GM23338 (cell line): ENCODE data around the gene POU3F1. TPM values are rescaled to one million over a fixed set of nuclear protein-coding genes. Genes with fewer than 3 reads are reported as not detected.

Experiments used
- ATAC-seq: fragments of 200-7000 bp; cut with Tn5 transposase; 3 replicates; pipeline ENCODE4 v1.9.1; 2020
- DNase-seq: peaks from one replicate; pipeline ENCODE4 v3.0.0-alpha.2; 2015; ENCODE audit warnings: low spot score
- H2AFZ ChIP-seq: fragments of 200-600 bp; sonication (generic); 2 replicates; pipeline ENCODE4 v1.8.0; 2016; ENCODE audit warnings: antibody characterized with exemption, mild to moderate bottlenecking, moderate library complexity
- H3F3A ChIP-seq: fragments of 200-600 bp; sonication (generic); replicated peaks from 2 replicates; pipeline ENCODE4 v1.8.0; 2017; ENCODE audit warnings: antibody characterized with exemption, mixed run types, low read depth
- H3K27ac ChIP-seq: fragments of 200-600 bp; sonication (generic); 2 replicates; pipeline ENCODE4 v1.6.1; 2016; ENCODE audit warnings: low read depth
- H3K27me3 ChIP-seq: fragments of 200-600 bp; sonication (generic); 2 replicates; pipeline ENCODE4 v1.8.0; 2016; ENCODE audit warnings: mild to moderate bottlenecking, mixed run types, moderate library complexity; ENCODE audit not compliant: insufficient read depth
- H3K36me3 ChIP-seq: fragments of 200-600 bp; sonication (generic); 2 replicates; pipeline ENCODE4 v1.8.0; 2016; ENCODE audit warnings: mild to moderate bottlenecking; ENCODE audit not compliant: insufficient read depth
- H3K4me1 ChIP-seq: fragments of 200-600 bp; sonication (generic); 2 replicates; pipeline ENCODE4 v1.8.0; 2016; ENCODE audit warnings: mild to moderate bottlenecking, moderate library complexity; ENCODE audit not compliant: insufficient read depth
- H3K4me2 ChIP-seq: fragments of 200-600 bp; sonication (generic); 2 replicates; pipeline ENCODE4 v1.7.1; 2017; ENCODE audit warnings: mixed run types
- H3K4me3 ChIP-seq: fragments of 200-600 bp; sonication (generic); 2 replicates; pipeline ENCODE4 v1.6.1; 2016; ENCODE audit warnings: mixed run types
- H3K79me2 ChIP-seq: fragments of 200-600 bp; sonication (generic); replicated peaks from 2 replicates; pipeline ENCODE4 v1.8.0; 2017; ENCODE audit warnings: mild to moderate bottlenecking; ENCODE audit not compliant: insufficient read depth
- H3K9me2 ChIP-seq: fragments of 200-600 bp; sonication (generic); 2 replicates; pipeline ENCODE4 v1.8.0; 2017; ENCODE audit not compliant: insufficient read depth
- H4K20me1 ChIP-seq: fragments of 200-600 bp; sonication (generic); replicated peaks from 2 replicates; pipeline ENCODE4 v1.8.0; 2017; ENCODE audit warnings: mild to moderate bottlenecking; ENCODE audit not compliant: insufficient read depth
- H3K27ac Mint-ChIP-seq: 2 replicates; pipeline ENCODE4 v1.8.0; 2020; ENCODE audit warnings: inconsistent platforms, mild to moderate bottlenecking, moderate library complexity, mixed read lengths
- H3K27me3 Mint-ChIP-seq: 3 replicates; pipeline ENCODE4 v1.8.0; 2022; ENCODE audit warnings: low read depth, mild to moderate bottlenecking, moderate library complexity, mixed read lengths, inconsistent platforms; ENCODE audit not compliant: insufficient read depth, poor library complexity
- H3K36me3 Mint-ChIP-seq: 3 replicates; pipeline ENCODE4 v1.8.0; 2021; ENCODE audit warnings: low read depth, mild to moderate bottlenecking, inconsistent platforms, moderate library complexity, mixed read lengths
- H3K4me1 Mint-ChIP-seq: 3 replicates; pipeline ENCODE4 v1.8.0; 2020; ENCODE audit warnings: mild to moderate bottlenecking, inconsistent platforms, mixed read lengths
- H3K4me3 Mint-ChIP-seq: 3 replicates; pipeline ENCODE4 v1.8.0; 2021; ENCODE audit warnings: moderate library complexity, mild to moderate bottlenecking, inconsistent platforms, mixed read lengths
- H3K9me3 Mint-ChIP-seq: 3 replicates; pipeline ENCODE4 v1.8.0; 2020; ENCODE audit warnings: moderate library complexity, mild to moderate bottlenecking, inconsistent platforms, mixed read lengths
- CREB1 ChIP-seq: fragments of 250-450 bp; sonication (Bioruptor Pico); IDR thresholded peaks from 2 replicates; pipeline ENCODE4 v1.5.0; 2020; ENCODE audit warnings: low read depth, mild to moderate bottlenecking, moderate library complexity
- CTCF ChIP-seq, 2 experiments: fragments of 200-600 bp in 1 of 2; sonication (generic) in 1 of 2; conservative IDR thresholded peaks; 2 replicates each; pipeline versions ENCODE4 v1.5.1 to v1.6.1; 2016 to 2017; ENCODE audit warnings: antibody characterized with exemption in 2 of 2, low read depth in 2 of 2, mild to moderate bottlenecking in 2 of 2, moderate library complexity in 1 of 2
- ETS1 ChIP-seq: IDR thresholded peaks from 2 replicates; pipeline ENCODE4 v1.6.1; 2016; ENCODE audit warnings: antibody characterized with exemption
- EZH2 ChIP-seq: fragments of 200-600 bp; sonication (generic); IDR thresholded peaks from one replicate; pipeline ENCODE4 v1.8.0; 2017; ENCODE audit warnings: antibody characterized with exemption, mild to moderate bottlenecking, low read depth; ENCODE audit not compliant: unreplicated experiment
- EZH2phosphoT487 ChIP-seq: fragments of 200-600 bp; sonication (generic); IDR thresholded peaks from one replicate; pipeline ENCODE4 v1.8.1; 2018; ENCODE audit warnings: antibody characterized with exemption; ENCODE audit not compliant: unreplicated experiment
- JUNB ChIP-seq: IDR thresholded peaks from one replicate; pipeline ENCODE4 v1.6.1; 2016; ENCODE audit warnings: antibody characterized with exemption; ENCODE audit not compliant: unreplicated experiment
- NANOG ChIP-seq: IDR thresholded peaks from 2 replicates; pipeline ENCODE4 v1.6.1; 2016; ENCODE audit warnings: antibody characterized with exemption, borderline replicate concordance
- POLR2AphosphoS5 ChIP-seq: IDR thresholded peaks from 2 replicates; pipeline ENCODE4 v1.6.1; 2016; ENCODE audit warnings: antibody characterized with exemption, low read depth
- STAT1 ChIP-seq: IDR thresholded peaks from one replicate; pipeline ENCODE4 v1.6.1; 2016; ENCODE audit warnings: antibody characterized with exemption; ENCODE audit not compliant: unreplicated experiment
- ZNF114 ChIP-seq: fragments of 250-450 bp; sonication (Bioruptor Pico); IDR thresholded peaks from 2 replicates; pipeline ENCODE4 v1.5.0; 2020; ENCODE audit warnings: mild to moderate bottlenecking, moderate library complexity
- ZNF331 ChIP-seq: fragments of 250-450 bp; sonication (Bioruptor Pico); IDR thresholded peaks from 2 replicates; pipeline ENCODE4 v1.5.0; 2020; ENCODE audit warnings: low read depth, mild to moderate bottlenecking, moderate library complexity
- polyA plus RNA-seq: library from polyadenylated mRNA; unstranded; fragments of >200 nt; fragmentation: Nextera tagmentation; extraction: Ambion mirVana; gene quantifications from 2 replicates; pipeline ENCODE4 v1.2.1, GENCODE V29; 2016
- total RNA-seq: library from RNA; depleted of rRNA; stranded (reverse); fragments of >200 nt; shearing (Covaris generic); gene quantifications from 2 replicates; pipeline ENCODE4 v1.2.3, GENCODE V29; 2014
- TF ChIP-seq, protein P1 (sequence below): IDR thresholded peaks from one replicate; pipeline ENCODE4 v1.6.1; 2018; ENCODE audit warnings: antibody characterized with exemption; ENCODE audit not compliant: unreplicated experiment
- TF ChIP-seq, protein P2 (sequence below): fragments of 250-450 bp; sonication (Bioruptor Pico); IDR thresholded peaks from 2 replicates; pipeline ENCODE4 v1.5.0; 2020; ENCODE audit warnings: mild to moderate bottlenecking, moderate library complexity

Gene POU3F1
- total and polyA plus RNA-seq, 2 experiments from 2014 or later = 3.6 to 11.5 TPM

- H4K20me1 ChIP-seq = peaks cover 12% of the 10 kb centered on the region
- H3K9me3 Mint-ChIP-seq = peaks cover 4% of the 10 kb centered on the region
- H3F3A ChIP-seq = 0 out of 2 replicates have a peak, but pooled peaks cover 3% of the 10 kb centered on the region
- no peak overlapping the region; the same call in 2 of the 3 replicates for H3K4me3 Mint-ChIP-seq
- DNase-seq (no peak), ATAC-seq (no peak)
- TF ChIP-seq ZNF114 (CRISPR knock-in tag) (no peak), POLR2AphosphoS5 (no peak), NANOG (no peak), ZNF331 (CRISPR knock-in tag) (no peak), CREB1 (no peak), JUNB (no peak), CTCF (conservative IDR thresholded peaks at IDR 0.05; ENCODE audit: low read depth in 2 of 2) (no peak), STAT1 (no peak), EZH2 (no peak), EZH2phosphoT487 (no peak), ETS1 (no peak)
- TF ChIP-seq, protein P1, sequence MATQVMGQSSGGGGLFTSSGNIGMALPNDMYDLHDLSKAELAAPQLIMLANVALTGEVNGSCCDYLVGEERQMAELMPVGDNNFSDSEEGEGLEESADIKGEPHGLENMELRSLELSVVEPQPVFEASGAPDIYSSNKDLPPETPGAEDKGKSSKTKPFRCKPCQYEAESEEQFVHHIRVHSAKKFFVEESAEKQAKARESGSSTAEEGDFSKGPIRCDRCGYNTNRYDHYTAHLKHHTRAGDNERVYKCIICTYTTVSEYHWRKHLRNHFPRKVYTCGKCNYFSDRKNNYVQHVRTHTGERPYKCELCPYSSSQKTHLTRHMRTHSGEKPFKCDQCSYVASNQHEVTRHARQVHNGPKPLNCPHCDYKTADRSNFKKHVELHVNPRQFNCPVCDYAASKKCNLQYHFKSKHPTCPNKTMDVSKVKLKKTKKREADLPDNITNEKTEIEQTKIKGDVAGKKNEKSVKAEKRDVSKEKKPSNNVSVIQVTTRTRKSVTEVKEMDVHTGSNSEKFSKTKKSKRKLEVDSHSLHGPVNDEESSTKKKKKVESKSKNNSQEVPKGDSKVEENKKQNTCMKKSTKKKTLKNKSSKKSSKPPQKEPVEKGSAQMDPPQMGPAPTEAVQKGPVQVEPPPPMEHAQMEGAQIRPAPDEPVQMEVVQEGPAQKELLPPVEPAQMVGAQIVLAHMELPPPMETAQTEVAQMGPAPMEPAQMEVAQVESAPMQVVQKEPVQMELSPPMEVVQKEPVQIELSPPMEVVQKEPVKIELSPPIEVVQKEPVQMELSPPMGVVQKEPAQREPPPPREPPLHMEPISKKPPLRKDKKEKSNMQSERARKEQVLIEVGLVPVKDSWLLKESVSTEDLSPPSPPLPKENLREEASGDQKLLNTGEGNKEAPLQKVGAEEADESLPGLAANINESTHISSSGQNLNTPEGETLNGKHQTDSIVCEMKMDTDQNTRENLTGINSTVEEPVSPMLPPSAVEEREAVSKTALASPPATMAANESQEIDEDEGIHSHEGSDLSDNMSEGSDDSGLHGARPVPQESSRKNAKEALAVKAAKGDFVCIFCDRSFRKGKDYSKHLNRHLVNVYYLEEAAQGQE = no peak
- TF ChIP-seq, protein P2, sequence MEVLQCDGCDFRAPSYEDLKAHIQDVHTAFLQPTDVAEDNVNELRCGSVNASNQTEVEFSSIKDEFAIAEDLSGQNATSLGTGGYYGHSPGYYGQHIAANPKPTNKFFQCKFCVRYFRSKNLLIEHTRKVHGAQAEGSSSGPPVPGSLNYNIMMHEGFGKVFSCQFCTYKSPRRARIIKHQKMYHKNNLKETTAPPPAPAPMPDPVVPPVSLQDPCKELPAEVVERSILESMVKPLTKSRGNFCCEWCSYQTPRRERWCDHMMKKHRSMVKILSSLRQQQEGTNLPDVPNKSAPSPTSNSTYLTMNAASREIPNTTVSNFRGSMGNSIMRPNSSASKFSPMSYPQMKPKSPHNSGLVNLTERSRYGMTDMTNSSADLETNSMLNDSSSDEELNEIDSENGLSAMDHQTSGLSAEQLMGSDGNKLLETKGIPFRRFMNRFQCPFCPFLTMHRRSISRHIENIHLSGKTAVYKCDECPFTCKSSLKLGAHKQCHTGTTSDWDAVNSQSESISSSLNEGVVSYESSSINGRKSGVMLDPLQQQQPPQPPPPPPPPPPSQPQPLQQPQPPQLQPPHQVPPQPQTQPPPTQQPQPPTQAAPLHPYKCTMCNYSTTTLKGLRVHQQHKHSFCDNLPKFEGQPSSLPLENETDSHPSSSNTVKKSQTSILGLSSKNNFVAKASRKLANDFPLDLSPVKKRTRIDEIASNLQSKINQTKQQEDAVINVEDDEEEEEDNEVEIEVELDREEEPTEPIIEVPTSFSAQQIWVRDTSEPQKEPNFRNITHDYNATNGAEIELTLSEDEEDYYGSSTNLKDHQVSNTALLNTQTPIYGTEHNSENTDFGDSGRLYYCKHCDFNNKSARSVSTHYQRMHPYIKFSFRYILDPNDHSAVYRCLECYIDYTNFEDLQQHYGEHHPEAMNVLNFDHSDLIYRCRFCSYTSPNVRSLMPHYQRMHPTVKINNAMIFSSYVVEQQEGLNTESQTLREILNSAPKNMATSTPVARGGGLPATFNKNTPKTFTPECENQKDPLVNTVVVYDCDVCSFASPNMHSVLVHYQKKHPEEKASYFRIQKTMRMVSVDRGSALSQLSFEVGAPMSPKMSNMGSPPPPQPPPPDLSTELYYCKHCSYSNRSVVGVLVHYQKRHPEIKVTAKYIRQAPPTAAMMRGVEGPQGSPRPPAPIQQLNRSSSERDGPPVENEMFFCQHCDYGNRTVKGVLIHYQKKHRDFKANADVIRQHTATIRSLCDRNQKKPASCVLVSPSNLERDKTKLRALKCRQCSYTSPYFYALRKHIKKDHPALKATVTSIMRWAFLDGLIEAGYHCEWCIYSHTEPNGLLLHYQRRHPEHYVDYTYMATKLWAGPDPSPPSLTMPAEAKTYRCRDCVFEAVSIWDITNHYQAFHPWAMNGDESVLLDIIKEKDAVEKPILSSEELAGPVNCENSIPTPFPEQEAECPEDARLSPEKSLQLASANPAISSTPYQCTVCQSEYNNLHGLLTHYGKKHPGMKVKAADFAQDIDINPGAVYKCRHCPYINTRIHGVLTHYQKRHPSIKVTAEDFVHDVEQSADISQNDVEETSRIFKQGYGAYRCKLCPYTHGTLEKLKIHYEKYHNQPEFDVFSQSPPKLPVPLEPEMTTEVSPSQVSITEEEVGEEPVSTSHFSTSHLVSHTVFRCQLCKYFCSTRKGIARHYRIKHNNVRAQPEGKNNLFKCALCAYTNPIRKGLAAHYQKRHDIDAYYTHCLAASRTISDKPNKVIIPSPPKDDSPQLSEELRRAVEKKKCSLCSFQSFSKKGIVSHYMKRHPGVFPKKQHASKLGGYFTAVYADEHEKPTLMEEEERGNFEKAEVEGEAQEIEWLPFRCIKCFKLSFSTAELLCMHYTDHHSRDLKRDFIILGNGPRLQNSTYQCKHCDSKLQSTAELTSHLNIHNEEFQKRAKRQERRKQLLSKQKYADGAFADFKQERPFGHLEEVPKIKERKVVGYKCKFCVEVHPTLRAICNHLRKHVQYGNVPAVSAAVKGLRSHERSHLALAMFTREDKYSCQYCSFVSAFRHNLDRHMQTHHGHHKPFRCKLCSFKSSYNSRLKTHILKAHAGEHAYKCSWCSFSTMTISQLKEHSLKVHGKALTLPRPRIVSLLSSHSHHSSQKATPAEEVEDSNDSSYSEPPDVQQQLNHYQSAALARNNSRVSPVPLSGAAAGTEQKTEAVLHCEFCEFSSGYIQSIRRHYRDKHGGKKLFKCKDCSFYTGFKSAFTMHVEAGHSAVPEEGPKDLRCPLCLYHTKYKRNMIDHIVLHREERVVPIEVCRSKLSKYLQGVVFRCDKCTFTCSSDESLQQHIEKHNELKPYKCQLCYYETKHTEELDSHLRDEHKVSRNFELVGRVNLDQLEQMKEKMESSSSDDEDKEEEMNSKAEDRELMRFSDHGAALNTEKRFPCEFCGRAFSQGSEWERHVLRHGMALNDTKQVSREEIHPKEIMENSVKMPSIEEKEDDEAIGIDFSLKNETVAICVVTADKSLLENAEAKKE (CRISPR knock-in tag) = no peak
- no peak overlapping the region for H3K27ac ChIP-seq
- peaks cover 7% of the 10 kb centered on the region for H3K4me1 ChIP-seq
- H3K9me2 ChIP-seq = no peaks in the 10 kb centered on the region; the same call in 1 of the 2 replicates
- H2AFZ ChIP-seq = no peak overlapping the region
- H3K4me2 ChIP-seq = no peak overlapping the region
- peaks cover 43% of the 10 kb centered on the region for H3K36me3 Mint-ChIP-seq
- H3K27ac Mint-ChIP-seq = no peak overlapping the region
- peaks cover 14% of the 10 kb centered on the region for H3K79me2 ChIP-seq
- H3K4me1 Mint-ChIP-seq = peaks cover 33% of the 10 kb centered on the region
- no peak overlapping the region for H3K4me3 ChIP-seq
- H3K27me3 Mint-ChIP-seq = peaks cover 14% of the 10 kb centered on the region
- H3K27me3 ChIP-seq = peaks cover 20% of the 10 kb centered on the region
- H3K36me3 ChIP-seq = no peaks in the 10 kb centered on the region
Measured at GRCh38 chr1:38039331-38040088, 7.1 kb downstream of the POU3F1 start.
